Pons (tissue), 1 donor: ENCODE data around the gene TENT4A.

ENCODE experiments used
- DNase-seq: peaks from one replicate; pipeline ENCODE4 v3.0.0-alpha.2; 2016; ENCODE audit warnings: low spot score

The TENT4A gene

GRCh38 chr5:6718161-6718681, 5.0 kb downstream of the TENT4A start:
- no peak for DNase-seq

- DNase-seq: no peak
Observed at GRCh38 chr5:6718718-6719117, 5.5 kb downstream of the TENT4A start.

- DNase-seq: no peak
Observed at GRCh38 chr5:6719417-6719816, 6.2 kb downstream of the TENT4A start.

GRCh38 chr5:6719896-6720560, 6.8 kb downstream of the TENT4A start:
- no peak for DNase-seq

GRCh38 chr5:6720561-6720921, 7.3 kb downstream of the TENT4A start:
- no peak for DNase-seq

- DNase-seq: no peak
Observed at GRCh38 chr5:6721442-6721841, 8.2 kb downstream of the TENT4A start.

GRCh38 chr5:6722015-6722414, 8.8 kb downstream of the TENT4A start:
- peak; percentile 25 for DNase-seq

DNA sequence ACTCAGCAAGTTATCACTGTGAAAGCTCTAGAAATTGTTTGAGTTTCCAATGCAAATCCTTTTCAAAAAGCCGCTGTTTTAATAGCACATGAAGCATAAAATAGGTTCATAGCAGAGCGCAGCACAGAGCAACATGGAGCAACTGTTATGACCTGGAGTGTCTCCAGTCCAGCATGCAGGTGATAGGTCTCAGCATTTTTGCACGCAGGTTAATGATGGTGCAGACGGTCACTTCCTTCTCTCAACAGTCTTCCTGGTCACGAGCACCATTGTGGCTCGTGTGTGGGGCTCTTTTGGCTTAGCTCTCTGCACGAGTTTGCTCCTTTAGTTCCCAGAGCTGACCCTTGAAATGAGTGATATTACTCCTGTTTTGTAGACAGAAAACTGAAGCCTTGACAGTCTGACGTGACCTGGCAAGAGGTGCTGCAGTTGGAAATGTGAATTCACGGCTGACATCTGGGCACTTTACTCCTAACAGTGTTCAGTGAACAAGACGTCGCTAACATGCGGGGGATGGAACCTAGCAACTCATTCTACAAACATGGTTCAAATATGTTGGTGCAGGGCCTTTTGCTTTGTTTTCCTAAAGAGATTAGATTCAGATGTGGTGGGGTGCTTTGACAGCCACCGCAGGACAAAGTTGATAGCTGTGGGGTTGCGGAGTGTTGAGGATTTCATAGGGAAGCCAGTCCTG, 10.0 kb downstream of the TENT4A start:
- peak; percentile 30 for DNase-seq

- no peak for DNase-seq
Observed at GRCh38 chr5:6723816-6724300, 10.6 kb downstream of the TENT4A start.

DNA sequence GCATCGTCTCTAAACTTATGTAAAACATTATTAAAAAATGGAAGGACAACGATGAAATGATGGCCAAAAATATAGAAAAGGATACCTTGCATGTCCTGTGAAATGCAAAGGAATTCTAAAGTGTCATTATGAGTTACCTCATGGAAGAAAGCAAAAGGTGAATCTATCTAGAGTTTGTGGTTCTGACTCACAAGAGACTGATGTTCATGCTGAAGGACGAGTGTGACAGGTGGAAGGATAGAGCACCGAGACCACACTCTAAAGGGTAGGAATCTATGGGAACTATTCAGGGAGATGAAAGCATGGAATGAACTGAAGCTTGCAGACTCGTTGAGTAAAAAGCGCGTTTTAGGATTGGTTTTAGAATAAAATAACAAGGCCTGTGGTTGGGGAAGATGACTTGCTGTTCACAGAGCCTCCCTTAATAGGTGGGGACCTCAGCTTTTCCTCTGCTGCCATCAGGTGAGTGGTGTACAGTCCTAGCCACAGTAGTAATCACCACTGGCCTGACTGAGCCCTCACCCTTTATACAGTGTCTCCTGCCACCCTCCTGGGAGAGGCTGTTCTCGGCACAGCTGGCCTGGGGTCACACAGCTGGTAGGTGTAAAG, 11.2 kb downstream of the TENT4A start:
- no peak for DNase-seq

DNA sequence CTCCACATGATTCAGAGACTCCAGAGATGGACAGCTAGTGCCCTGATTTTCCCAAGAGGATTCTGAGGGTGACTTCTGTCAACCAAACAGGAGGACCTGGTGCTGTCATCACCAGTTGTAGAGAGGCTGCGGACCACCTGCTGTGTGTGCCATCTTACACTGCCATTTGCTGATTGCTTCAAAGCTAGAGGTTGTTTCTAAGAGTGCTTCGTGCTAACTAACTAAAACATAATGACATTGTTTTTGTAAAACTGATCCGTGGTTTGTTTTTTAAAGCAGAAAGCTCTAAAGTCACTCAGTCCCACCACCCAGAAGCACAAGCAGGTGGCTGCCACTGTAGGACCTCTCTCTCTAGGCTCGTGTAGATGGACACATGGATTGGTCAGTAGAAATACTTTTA, 12.2 kb downstream of the TENT4A start:
- no peak for DNase-seq

GRCh38 chr5:6726006-6726405, 12.8 kb downstream of the TENT4A start:
- no peak for DNase-seq

- DNase-seq: no peak
Observed at GRCh38 chr5:6727231-6727630, 14.0 kb downstream of the TENT4A start.

GRCh38 chr5:6728011-6728794, 15.0 kb downstream of the TENT4A start:
- DNase-seq: no peak

GRCh38 chr5:6728795-6729183, 15.6 kb downstream of the TENT4A start:
- no peak for DNase-seq

DNA sequence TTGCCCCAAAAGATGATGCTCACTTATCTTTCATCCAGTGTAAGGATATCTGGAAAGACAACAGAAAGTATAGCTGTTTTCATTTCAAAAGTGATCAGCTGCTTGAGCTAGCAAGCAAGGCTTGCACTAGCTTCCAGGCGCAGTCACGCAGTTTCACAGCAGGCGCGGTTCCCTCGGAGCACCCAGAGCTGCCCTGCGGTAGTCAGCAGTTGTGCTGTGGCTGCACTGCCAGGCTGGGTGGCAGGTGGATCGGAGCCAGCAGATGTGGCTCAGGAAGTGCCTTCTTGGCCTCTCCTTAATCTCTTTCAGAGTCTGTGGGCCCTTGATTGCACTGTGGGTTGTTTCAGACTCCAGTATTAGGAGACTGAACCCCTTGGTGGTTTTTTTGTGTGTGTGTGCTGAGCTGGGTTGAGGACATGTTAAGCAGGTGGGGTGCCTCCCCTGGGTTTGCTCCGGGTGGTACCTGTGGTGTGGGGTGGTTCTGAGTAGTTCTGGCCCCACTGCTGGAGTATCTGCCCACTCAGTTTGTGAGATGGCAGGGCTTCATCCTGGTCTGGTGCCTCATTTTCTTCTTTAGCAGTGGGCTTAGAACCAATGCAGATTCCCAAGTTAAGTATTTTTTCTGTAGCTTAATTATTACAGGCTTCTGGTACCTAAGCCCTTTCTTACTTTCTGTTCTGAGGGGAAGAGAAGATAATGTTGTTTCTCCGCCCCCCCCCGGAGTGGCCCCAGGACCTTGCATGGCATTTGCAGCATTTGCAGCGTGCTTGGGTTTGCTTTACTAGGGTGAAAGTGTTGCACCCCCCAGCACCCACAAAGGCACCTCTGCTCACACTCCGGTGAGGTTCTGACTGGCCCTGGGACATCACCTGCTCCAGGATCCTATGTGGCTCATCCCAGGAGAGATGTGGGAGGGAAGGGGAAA, 16.4 kb downstream of the TENT4A start:
- no peak for DNase-seq

DNA sequence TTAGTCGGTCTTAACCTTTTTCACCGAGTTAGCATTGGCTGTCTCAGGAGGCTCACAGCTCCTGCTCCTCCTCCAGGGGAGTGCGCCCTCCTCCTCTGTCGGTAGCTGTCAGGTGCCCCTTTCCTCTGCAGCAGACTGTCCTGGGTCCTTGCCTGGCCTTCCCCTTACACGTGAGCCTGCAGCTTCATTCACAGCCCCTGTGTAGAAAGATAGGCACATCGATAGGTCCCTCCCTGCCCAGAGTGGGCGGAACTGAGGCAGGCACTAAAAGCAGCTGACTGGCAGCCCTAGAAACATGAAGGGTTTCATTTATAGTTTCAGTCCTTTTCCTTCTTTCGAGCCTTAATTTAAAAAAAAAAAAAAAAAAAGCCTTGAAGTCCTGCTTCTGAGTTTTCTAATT, 17.2 kb downstream of the TENT4A start:
- DNase-seq: no peak

GRCh38 chr5:6730807-6731206, 17.6 kb downstream of the TENT4A start:
- no peak for DNase-seq

DNA sequence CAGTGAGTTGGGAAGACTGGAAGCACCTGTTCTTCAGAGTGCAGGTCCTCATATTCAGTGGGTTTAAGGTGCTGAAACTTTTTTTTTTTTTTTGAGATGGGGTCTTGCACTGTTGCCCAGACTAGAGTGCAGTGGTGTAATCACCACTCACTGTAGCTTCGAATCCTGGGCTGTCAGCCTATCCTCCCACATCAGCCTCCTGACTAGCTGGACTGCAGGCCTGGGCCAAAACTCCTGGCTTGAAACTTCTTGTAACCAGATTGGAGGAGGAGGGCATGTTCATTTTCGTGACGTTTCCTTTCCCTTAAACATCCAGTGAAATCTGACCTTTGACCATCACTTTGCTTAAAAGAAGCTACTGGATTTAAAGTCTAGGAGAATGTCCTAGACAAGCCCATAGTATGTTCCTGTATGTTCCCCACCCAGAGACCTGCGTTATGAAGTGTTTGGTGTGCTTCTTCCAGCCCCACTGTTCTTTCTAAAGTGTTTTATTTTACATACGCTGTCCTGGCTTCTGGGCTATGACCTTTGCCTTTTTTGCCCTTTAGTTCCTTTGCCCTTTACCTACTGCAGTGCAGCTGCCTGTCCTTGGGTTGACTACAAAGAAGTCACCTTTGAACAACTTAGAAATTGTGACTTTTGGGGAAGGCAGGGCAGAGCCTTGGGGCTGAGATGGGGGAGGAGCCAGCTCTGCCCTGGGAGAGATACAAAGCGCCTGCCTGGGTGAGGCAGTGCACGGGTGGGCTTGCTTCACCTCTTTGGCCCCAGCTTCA, 18.4 kb downstream of the TENT4A start:
- no peak for DNase-seq

DNA sequence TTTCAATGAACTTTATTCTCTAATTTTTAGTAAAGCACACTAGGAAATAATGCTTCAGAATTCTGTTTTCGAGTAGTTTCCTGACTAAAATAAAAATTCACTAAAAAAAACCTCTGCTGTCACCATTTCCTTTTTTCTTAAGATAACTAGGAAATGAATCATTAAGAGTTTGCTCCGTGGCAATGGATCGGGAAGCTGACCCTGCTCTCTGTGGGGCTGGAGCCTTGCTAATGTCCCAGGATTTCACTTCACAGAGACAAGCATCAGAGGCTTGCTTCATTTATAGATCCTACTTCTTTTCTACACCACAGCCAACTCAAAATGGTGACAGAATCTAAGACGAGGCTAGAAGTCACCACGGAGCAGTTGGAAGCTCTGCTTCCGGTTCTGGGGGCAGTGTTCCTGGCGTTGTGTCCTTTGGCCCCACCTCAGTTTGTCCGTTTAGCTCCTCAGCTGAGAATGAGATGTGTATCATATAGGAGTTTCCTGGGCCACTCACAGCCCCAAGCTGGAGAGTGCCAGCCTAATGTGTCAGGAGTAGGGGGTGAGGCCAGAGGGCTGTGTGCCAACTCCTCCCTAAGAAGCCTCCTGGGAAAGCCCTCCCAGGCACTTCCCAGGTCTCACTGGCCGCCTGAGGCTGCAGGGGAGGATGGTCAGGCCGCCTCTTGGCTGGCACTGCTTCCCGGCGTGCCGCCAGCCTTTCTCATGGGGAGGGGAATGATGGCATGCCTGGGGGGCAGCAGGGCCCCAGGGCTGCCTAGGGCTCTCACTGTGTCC, 19.6 kb downstream of the TENT4A start:
- peak; percentile 26 for DNase-seq
